Ascending aorta (tissue), 2 donors: Measurements from ENCODE around the gene CALR. TPM values are rescaled to one million over a fixed set of nuclear protein-coding genes. Genes with fewer than 3 reads are reported as not detected.

Experiments
- DNase-seq, 2 donors: peaks; one replicate each; pipeline ENCODE4 v3.0.0-alpha.2; 2019; ENCODE audit warnings: low spot score in 2 of 2
- H3K27ac ChIP-seq, 2 donors: fragments of 200-600 bp; sonication (generic); one replicate each; pipeline ENCODE4 v1.5.1; 2016 to 2017; ENCODE audit warnings: mild to moderate bottlenecking in 1 of 2
- H3K27me3 ChIP-seq: fragments of 200-600 bp; sonication (generic); one replicate; pipeline ENCODE4 v1.5.1; 2017
- H3K36me3 ChIP-seq, 2 donors: fragments of 200-600 bp; sonication (generic); one replicate each; pipeline ENCODE4 v1.5.1; 2016
- H3K4me1 ChIP-seq, 2 donors: fragments of 200-600 bp; sonication (generic); one replicate each; pipeline ENCODE4 v1.5.1; 2016 to 2017; ENCODE audit warnings: mild to moderate bottlenecking in 1 of 2
- H3K4me3 ChIP-seq, 2 donors: fragments of 200-600 bp; sonication (generic); one replicate each; pipeline ENCODE4 v1.5.1; 2016 to 2017; ENCODE audit warnings: mild to moderate bottlenecking in 1 of 2
- H3K9me3 ChIP-seq, 2 donors: fragments of 200-600 bp; sonication (generic); one replicate each; pipeline ENCODE4 v1.5.1; 2016
- intact Hi-C: fragments of 100-400 bp; cut with DNase I; formaldehyde crosslinking; loops from one replicate; pipeline ENCODE4 v1.15.1; 2023
- total RNA-seq: library from RNA; depleted of rRNA; stranded (reverse); fragments of >200 nt; gene quantifications from one replicate; pipeline ENCODE4 v1.1.0, GENCODE V29; 2016
- TF ChIP-seq, protein P1 (sequence below), 3 experiments: fragments of 200-600 bp in 2 of 3; fragments of 450-650 bp in 1 of 3; sonication (generic) in 2 of 3; IDR thresholded peaks; one replicate each; pipeline ENCODE4 v1.5.1; 2016 to 2019; ENCODE audit warnings: antibody characterized with exemption in 3 of 3, mild to moderate bottlenecking in 1 of 3, moderate library complexity in 1 of 3

CALR gene
- total RNA-seq, 1 donor from 2014 or later: 297 TPM

DNA sequence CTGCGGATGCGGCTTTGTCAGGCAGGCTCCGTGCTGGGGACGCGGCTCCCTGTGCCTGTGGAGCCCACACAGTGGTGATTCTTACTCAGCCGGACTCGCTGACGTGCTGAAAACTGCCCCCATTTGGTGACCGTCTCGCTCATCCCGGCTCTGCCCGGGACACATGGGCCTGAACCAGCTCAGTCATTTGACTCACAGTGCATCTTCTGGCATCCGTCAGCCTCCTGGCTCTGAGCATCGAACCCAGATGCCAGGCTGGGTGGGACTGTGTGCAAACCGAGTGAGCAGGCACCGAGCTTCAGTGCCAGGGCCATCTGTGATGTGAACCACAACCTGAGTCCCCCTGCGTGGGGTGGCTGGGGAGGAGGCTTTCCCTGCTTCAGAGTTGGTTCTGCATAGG lies 41.9 kb upstream of the CALR start:
- Histone ChIP-seq H3K4me3 (no peak overlapping the region), H3K4me1 (peaks cover 6 to 7% of the 10 kb centered on the region in 2 donors), H3K27me3 (no peaks in the 10 kb centered on the region), H3K27ac (no peak overlapping the region), H3K9me3 (no peaks in the 10 kb centered on the region), H3K36me3 (peaks cover 37 to 47% of the 10 kb centered on the region in 2 donors)
- DNase-seq: no peak
- intact Hi-C loops: no loop called here
- TF ChIP-seq, protein P1, sequence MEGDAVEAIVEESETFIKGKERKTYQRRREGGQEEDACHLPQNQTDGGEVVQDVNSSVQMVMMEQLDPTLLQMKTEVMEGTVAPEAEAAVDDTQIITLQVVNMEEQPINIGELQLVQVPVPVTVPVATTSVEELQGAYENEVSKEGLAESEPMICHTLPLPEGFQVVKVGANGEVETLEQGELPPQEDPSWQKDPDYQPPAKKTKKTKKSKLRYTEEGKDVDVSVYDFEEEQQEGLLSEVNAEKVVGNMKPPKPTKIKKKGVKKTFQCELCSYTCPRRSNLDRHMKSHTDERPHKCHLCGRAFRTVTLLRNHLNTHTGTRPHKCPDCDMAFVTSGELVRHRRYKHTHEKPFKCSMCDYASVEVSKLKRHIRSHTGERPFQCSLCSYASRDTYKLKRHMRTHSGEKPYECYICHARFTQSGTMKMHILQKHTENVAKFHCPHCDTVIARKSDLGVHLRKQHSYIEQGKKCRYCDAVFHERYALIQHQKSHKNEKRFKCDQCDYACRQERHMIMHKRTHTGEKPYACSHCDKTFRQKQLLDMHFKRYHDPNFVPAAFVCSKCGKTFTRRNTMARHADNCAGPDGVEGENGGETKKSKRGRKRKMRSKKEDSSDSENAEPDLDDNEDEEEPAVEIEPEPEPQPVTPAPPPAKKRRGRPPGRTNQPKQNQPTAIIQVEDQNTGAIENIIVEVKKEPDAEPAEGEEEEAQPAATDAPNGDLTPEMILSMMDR (IDR thresholded peaks at IDR 0.05): no peak

DNA sequence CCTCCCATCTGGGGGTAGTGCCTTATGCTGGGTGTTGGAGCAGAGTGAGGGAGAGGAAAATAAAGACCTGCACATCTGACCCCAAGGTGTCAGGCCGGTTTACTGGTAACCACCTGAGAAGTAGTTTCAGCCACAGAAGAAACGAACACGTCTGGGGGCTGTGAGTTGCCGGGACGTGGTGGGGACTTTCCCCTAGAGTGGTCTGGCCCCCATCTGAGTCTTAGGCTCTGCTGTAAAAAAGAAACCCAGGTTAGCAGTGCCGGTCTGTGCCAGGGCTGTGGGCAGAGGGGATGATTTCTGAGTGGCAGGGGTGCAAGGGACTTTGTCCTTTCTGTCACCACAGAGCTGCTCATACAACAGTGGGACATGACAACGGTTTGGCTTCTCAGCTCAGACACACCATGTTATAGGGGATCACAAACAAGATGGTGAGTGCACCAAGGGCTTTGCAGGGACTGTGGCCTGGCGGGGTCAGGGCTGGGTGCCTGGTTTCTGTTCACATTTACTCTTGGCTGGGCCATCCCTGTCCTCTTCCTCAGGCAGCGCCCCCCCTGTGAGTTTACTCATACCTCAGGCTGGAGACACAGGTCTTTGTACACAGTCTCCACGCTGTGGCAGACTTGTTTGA lies 38.4 kb upstream of the CALR start:
- no peaks in the 10 kb centered on the region for H3K9me3 ChIP-seq
- intact Hi-C loops: no loop called here
- DNase-seq: no peak
- no peak overlapping the region for H3K4me3 ChIP-seq
- TF ChIP-seq, protein P1 (IDR thresholded peaks at IDR 0.05): no peak
- no peaks in the 10 kb centered on the region for H3K27me3 ChIP-seq
- no peaks in the 10 kb centered on the region for H3K4me1 ChIP-seq
- peaks cover 27 to 31% of the 10 kb centered on the region in 2 donors for H3K36me3 ChIP-seq
- H3K27ac ChIP-seq: no peak overlapping the region

DNA sequence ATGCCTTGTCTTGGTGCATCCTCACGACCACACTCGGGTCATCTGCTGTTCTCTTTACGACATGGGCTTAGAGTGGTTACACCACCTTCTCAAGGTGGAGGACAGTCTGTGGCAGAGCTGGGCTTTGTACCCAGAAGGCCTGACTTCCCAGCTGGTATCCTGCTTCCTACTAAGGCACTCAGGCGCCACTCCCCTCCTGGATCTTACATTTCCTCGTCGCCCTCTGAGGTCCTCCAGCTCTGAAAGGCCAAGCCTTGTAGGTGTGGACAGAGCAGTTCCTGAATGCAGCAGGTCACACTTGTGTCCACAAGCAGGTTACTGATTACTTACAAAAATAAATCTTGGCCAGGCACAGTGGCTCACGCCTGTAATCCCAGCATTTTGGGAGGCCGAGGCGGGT lies 31.2 kb upstream of the CALR start:
- no peak for DNase-seq
- intact Hi-C loops: no loop called here
- Histone ChIP-seq H3K27me3 (no peaks in the 10 kb centered on the region), H3K9me3 (no peaks in the 10 kb centered on the region), H3K4me3 (no peak overlapping the region), H3K27ac (no peak overlapping the region), H3K36me3 (no peaks in the 10 kb centered on the region), H3K4me1 (peaks cover 0 to under 1% of the 10 kb centered on the region in 2 donors)
- TF ChIP-seq, protein P1 (IDR thresholded peaks at IDR 0.05): no peak

DNA sequence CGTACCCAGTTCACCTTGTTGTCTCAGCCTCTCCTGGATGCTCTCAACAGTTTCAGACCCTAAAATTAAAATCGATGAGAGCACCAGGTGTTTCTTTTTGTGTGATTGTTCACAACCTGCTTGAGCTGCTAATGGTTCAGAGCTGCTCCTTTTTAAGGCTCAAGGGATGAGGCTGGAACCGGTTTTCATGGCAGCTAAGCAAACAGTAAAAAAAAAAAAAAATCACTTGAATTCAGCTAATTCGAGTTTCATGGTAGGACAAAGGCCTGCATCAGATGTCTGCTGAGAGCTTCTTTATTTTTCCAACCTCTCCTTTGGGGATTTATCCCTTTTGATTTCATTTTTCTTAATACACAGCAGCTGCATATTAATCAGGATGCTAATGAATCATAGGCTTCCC lies 25.8 kb upstream of the CALR start:
- peak overlapping the region; percentile 0 to 48 for H3K4me3 ChIP-seq
- peak overlapping the region in 1 of 2 donors; percentile 55 for H3K27ac ChIP-seq
- H3K36me3 ChIP-seq: no peaks in the 10 kb centered on the region
- TF ChIP-seq, protein P1 (IDR thresholded peaks at IDR 0.05): no peak
- intact Hi-C loops: no loop called here
- no peaks in the 10 kb centered on the region for H3K9me3 ChIP-seq
- DNase-seq: no peak
- H3K27me3 ChIP-seq: no peaks in the 10 kb centered on the region
- peaks cover 3 to 12% of the 10 kb centered on the region in 2 donors for H3K4me1 ChIP-seq

DNA sequence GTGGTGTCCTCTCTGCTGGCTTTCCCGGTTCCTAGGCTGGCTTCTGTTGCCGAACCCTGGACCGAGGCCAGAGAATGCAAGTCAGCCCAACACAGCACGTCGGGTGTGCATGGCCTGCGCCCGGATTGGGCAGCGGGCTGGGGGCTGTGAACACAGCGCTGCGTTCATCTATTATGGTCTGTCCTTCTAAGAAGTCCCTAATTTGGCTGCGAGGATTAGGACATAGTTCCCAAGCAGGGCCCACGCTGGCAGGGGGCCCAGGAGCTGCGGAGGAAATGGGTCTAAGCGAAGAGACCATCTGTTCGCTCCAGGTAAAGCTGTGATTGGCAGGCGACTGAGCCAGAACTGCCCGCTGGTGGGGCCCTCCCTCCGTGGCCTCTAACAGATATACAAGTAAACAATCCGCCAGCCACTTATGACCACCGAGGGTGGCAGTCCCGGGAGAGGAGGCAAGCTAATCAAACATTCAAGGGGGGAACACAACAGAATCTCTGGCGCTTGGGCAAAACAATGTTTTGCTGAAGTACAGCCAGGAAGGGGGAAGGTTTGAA lies 25.3 kb upstream of the CALR start:
- peaks cover 3 to 12% of the 10 kb centered on the region in 2 donors for H3K4me1 ChIP-seq
- H3K4me3 ChIP-seq: peak overlapping the region; percentile 0 to 48
- no peaks in the 10 kb centered on the region for H3K36me3 ChIP-seq
- peak overlapping the region; percentile 54 to 55 for H3K27ac ChIP-seq
- DNase-seq: peak in 1 of 2 donors; percentile 77
- TF ChIP-seq, protein P1 (IDR thresholded peaks at IDR 0.05): no peak
- H3K27me3 ChIP-seq: no peaks in the 10 kb centered on the region
- no peaks in the 10 kb centered on the region for H3K9me3 ChIP-seq
- intact Hi-C loops: no loop called here
